T-cell (primary cell): ENCODE measurements around the gene SMCO1. TPM values are rescaled to one million over a fixed set of nuclear protein-coding genes. Genes with fewer than 3 reads are reported as not detected.

Experiments
- ATAC-seq, 4 experiments: fragments of 200-7000 bp in 3 of 4; fragments of 150-1000 bp in 1 of 4; cut with Tn5 transposase; replicated peaks in 1 of 4; 1 replicate in 3 of 4; 2 replicates in 1 of 4; pipeline ENCODE4 v1.10.0; 2021; ENCODE audit warnings: moderate library complexity in 3 of 4, mild to moderate bottlenecking in 2 of 4, moderate number of reproducible peaks in 1 of 4
- CTCF ChIA-PET, 2 donors: fragments of 300-600 bp; sonication (Branson Sonifier 250); formaldehyde crosslinking; loops; one replicate each; lab custom pipeline; 2022; ENCODE audit warnings: antibody characterized with exemption in 2 of 2; lab: Charles Lee
- POLR2A ChIA-PET, 2 donors: fragments of 300-600 bp; sonication (Branson Sonifier 250); formaldehyde crosslinking; loops; one replicate each; lab custom pipeline; 2022; ENCODE audit warnings: antibody characterized with exemption in 2 of 2; lab: Charles Lee
- DNase-seq, 35 experiments: peaks; one replicate each; pipeline versions ENCODE4 v3.0.0 to v3.0.0-alpha.2; 2013 to 2023
- H3K27ac ChIP-seq: one replicate; pipeline ENCODE4 v1.5.1; 2013; ENCODE audit warnings: low read length
- H3K27me3 ChIP-seq, 2 experiments: replicated peaks in 1 of 2; 1 replicate in 1 of 2; 2 replicates in 1 of 2; pipeline versions ENCODE4 v1.6.1 to v1.7.0; 2013; ENCODE audit warnings: low read length in 1 of 2, mixed read lengths in 1 of 2; ENCODE audit not compliant: control insufficient read depth in 2 of 2, insufficient read depth in 2 of 2; ENCODE audit errors: extremely low read depth in 1 of 2
- H3K36me3 ChIP-seq, 2 donors: 1 replicate in 1 of 2; 2 replicates in 1 of 2; pipeline versions ENCODE4 v1.6.1 to v1.7.0; 2013; ENCODE audit warnings: low read length in 1 of 2; ENCODE audit not compliant: control insufficient read depth in 2 of 2, insufficient read depth in 1 of 2; ENCODE audit errors: extremely low read depth in 1 of 2
- H3K4me1 ChIP-seq, 2 experiments: 1 replicate in 1 of 2; 2 replicates in 1 of 2; pipeline versions ENCODE4 v1.6.1 to v1.7.0; 2013; ENCODE audit warnings: low read length in 2 of 2, mixed read lengths in 1 of 2; ENCODE audit not compliant: insufficient read depth in 2 of 2, control insufficient read depth in 1 of 2; ENCODE audit errors: extremely low read depth in 1 of 2
- H3K4me3 ChIP-seq, 2 donors: 1 replicate in 1 of 2; 2 replicates in 1 of 2; pipeline versions ENCODE4 v1.5.1 to v1.7.0; 2013; ENCODE audit warnings: mild to moderate bottlenecking in 2 of 2, low read length in 1 of 2, moderate library complexity in 1 of 2; ENCODE audit not compliant: control insufficient read depth in 1 of 2; ENCODE audit errors: extremely low read depth in 1 of 2
- H3K9me3 ChIP-seq: 2 replicates; pipeline ENCODE4 v1.7.0; 2013
- H3K27ac Mint-ChIP-seq, 2 donors: one replicate each; pipeline ENCODE4 v1.8.0; 2020 to 2021; ENCODE audit warnings: mild to moderate bottlenecking in 2 of 2, mixed read lengths in 2 of 2
- H3K27me3 Mint-ChIP-seq, 2 donors: one replicate each; pipeline ENCODE4 v1.8.0; 2021 to 2022; ENCODE audit warnings: mixed read lengths in 2 of 2
- H3K36me3 Mint-ChIP-seq: one replicate; pipeline ENCODE4 v1.8.0; 2021; ENCODE audit warnings: mixed read lengths
- H3K4me1 Mint-ChIP-seq, 3 donors: one replicate each; pipeline ENCODE4 v1.8.0; 2020 to 2022; ENCODE audit warnings: mixed read lengths in 3 of 3, mild to moderate bottlenecking in 1 of 3
- H3K4me3 Mint-ChIP-seq, 3 donors: one replicate each; pipeline ENCODE4 v1.8.0; 2020 to 2022; ENCODE audit warnings: mild to moderate bottlenecking in 3 of 3, mixed read lengths in 3 of 3, moderate library complexity in 3 of 3
- H3K9me3 Mint-ChIP-seq, 3 donors: one replicate each; pipeline ENCODE4 v1.8.0; 2020 to 2022; ENCODE audit warnings: mixed read lengths in 3 of 3
- WGBS: methylation state at CpG from one replicate; pipeline ENCODE4 v1.1.5; 2013; ENCODE audit warnings: missing lambda C conversion rate; ENCODE audit not compliant: insufficient coverage; 5-methylcytosine and 5-hydroxymethylcytosine counted together
- total RNA-seq, 35 experiments: library from RNA in 6 of 35; stranded (reverse) in 6 of 35; fragments of 120-200 nt in 1 of 35; gene quantifications; one replicate each; pipeline versions ENCODE4 v1.2.1 to v1.2.4 and lab custom pipeline; 2013 to 2026

The SMCO1 gene
- total RNA-seq, 5 donors from 2014 or later (not counting 1 experiment from before 2014, with no cell fraction given) = not detected

- peaks cover 0 to 4% of the 10 kb centered on the region in 2 donors for H3K27me3 Mint-ChIP-seq
- H3K27ac ChIP-seq = no peak overlapping the region
- H3K36me3 Mint-ChIP-seq = peaks cover 20% of the 10 kb centered on the region
- no peaks in the 10 kb centered on the region for H3K4me1 Mint-ChIP-seq
- H3K9me3 Mint-ChIP-seq = peaks cover 12 to 43% (median 28%) of the 10 kb centered on the region in 3 donors
- H3K4me3 ChIP-seq = no peak overlapping the region
- peaks cover 0 to 8% of the 10 kb centered on the region in 2 experiments for H3K27me3 ChIP-seq
- DNase-seq (peak in 26 of 35 experiments; percentile 14 to 78 (median 40)), ATAC-seq (peak in 2 of 4 experiments; percentile 57 to 58)
- CTCF ChIA-PET = interaction anchor here (0.9 to 1.1 kb wide), 5 partner anchors 9 to 270 kb away, joined by 3 to 4 read pairs (median 3); no protein-coding TSS in a partner anchor
- no peaks in the 10 kb centered on the region for H3K4me1 ChIP-seq
- H3K9me3 ChIP-seq = peaks cover 4% of the 10 kb centered on the region
- no peak overlapping the region for H3K4me3 Mint-ChIP-seq
- no peak overlapping the region for H3K27ac Mint-ChIP-seq
- POLR2A ChIA-PET = no interaction called here
- WGBS = 80% methylated on average over 1 of the region's 12 CpGs
- H3K36me3 ChIP-seq = no peaks in the 10 kb centered on the region
Measured at GRCh38 chr3:196518966-196519717, 4.0 kb upstream of the SMCO1 start.

GRCh38 chr3:196517919-196518318 lies 2.8 kb upstream of the SMCO1 start:
- CTCF ChIA-PET = interaction anchor here (0.5 kb wide), 2 partner anchors 35 to 101 kb away, joined by 3 to 5 read pairs; no protein-coding TSS in a partner anchor
- WGBS = 83% methylated on average over 1 of the region's 2 CpGs
- Mint-ChIP-seq H3K27me3 (peaks cover 0 to 4% of the 10 kb centered on the region in 2 donors), H3K4me1 (no peaks in the 10 kb centered on the region), H3K27ac (no peak overlapping the region), H3K9me3 (peaks cover 12 to 43% (median 28%) of the 10 kb centered on the region in 3 donors), H3K36me3 (peaks cover 20% of the 10 kb centered on the region), H3K4me3 (no peak overlapping the region)
- no peaks in the 10 kb centered on the region for H3K36me3 ChIP-seq
- POLR2A ChIA-PET = interaction anchor here in 1 of 2 donors (0.6 kb wide), 1 partner anchor 11 kb away, joined by 3 read pairs; no protein-coding TSS in a partner anchor
- no peak overlapping the region for H3K27ac ChIP-seq
- DNase-seq = no peak
- no peak for ATAC-seq
- no peaks in the 10 kb centered on the region for H3K4me1 ChIP-seq
- peaks cover 4% of the 10 kb centered on the region for H3K9me3 ChIP-seq
- H3K27me3 ChIP-seq = peaks cover 0 to 8% of the 10 kb centered on the region in 2 experiments
- H3K4me3 ChIP-seq = no peak overlapping the region

GRCh38 chr3:196517162-196517800 lies 2.1 kb upstream of the SMCO1 start:
- Histone ChIP-seq H3K4me1 (no peaks in the 10 kb centered on the region), H3K9me3 (peaks cover 4% of the 10 kb centered on the region), H3K27me3 (peaks cover 0 to 6% of the 10 kb centered on the region in 2 experiments), H3K27ac (no peak overlapping the region), H3K36me3 (no peaks in the 10 kb centered on the region), H3K4me3 (no peak overlapping the region)
- ATAC-seq (no peak), DNase-seq (no peak)
- H3K27me3 Mint-ChIP-seq = peaks cover 0 to 4% of the 10 kb centered on the region in 2 donors
- H3K4me1 Mint-ChIP-seq = no peaks in the 10 kb centered on the region
- H3K9me3 Mint-ChIP-seq = peaks cover 12 to 39% (median 28%) of the 10 kb centered on the region in 3 donors
- ChIA-PET POLR2A (no interaction called here), CTCF (interaction anchor here (0.5 to 0.7 kb wide), 3 partner anchors 50 to 352 kb away, joined by 3 to 5 read pairs (median 4); no protein-coding TSS in a partner anchor)
- H3K4me3 Mint-ChIP-seq = no peak overlapping the region
- peaks cover 20% of the 10 kb centered on the region for H3K36me3 Mint-ChIP-seq
- no CpG with 5 or more reads among the region's 2 CpGs for WGBS
- H3K27ac Mint-ChIP-seq = no peak overlapping the region

- peaks cover 5% of the 10 kb centered on the region for H3K36me3 Mint-ChIP-seq
- H3K27ac Mint-ChIP-seq = no peak overlapping the region
- DNase-seq = no peak
- peaks cover 0 to 4% (median 0%) of the 10 kb centered on the region in 3 donors for H3K4me1 Mint-ChIP-seq
- H3K27me3 ChIP-seq = peaks cover 0 to 9% of the 10 kb centered on the region in 2 experiments
- H3K27me3 Mint-ChIP-seq = peaks cover 0 to 8% of the 10 kb centered on the region in 2 donors
- ChIA-PET POLR2A (no interaction called here), CTCF (no interaction called here)
- no peaks in the 10 kb centered on the region for H3K4me1 ChIP-seq
- H3K9me3 ChIP-seq = peaks cover 4% of the 10 kb centered on the region
- H3K27ac ChIP-seq = no peak overlapping the region
- no CpG with 5 or more reads among the region's 1 CpG for WGBS
- H3K9me3 Mint-ChIP-seq = peaks cover 3 to 15% (median 8%) of the 10 kb centered on the region in 3 donors
- ATAC-seq = no peak
- no peak overlapping the region for H3K4me3 Mint-ChIP-seq
- no peak overlapping the region for H3K4me3 ChIP-seq
- H3K36me3 ChIP-seq = no peaks in the 10 kb centered on the region
Measured at GRCh38 chr3:196514350-196514716, 813 bp downstream of the SMCO1 start.

GRCh38 chr3:196513697-196514349 lies 1.3 kb downstream of the SMCO1 start:
- CTCF ChIA-PET = no interaction called here
- H3K4me1 ChIP-seq = no peaks in the 10 kb centered on the region
- peaks cover 2% of the 10 kb centered on the region for H3K9me3 ChIP-seq
- no peak overlapping the region for H3K27ac Mint-ChIP-seq
- peaks cover 0 to 6% of the 10 kb centered on the region in 2 donors for H3K27me3 Mint-ChIP-seq
- H3K27me3 ChIP-seq = peaks cover 0 to 9% of the 10 kb centered on the region in 2 experiments
- POLR2A ChIA-PET = no interaction called here
- H3K9me3 Mint-ChIP-seq = peaks cover 3 to 12% (median 4%) of the 10 kb centered on the region in 3 donors
- 91% methylated on average over 8 of the region's 8 CpGs for WGBS
- H3K4me3 ChIP-seq = no peak overlapping the region
- DNase-seq (no peak), ATAC-seq (no peak)
- H3K4me1 Mint-ChIP-seq = peaks cover 0 to 4% (median 0%) of the 10 kb centered on the region in 3 donors
- no peaks in the 10 kb centered on the region for H3K36me3 ChIP-seq
- H3K27ac ChIP-seq = no peak overlapping the region
- H3K36me3 Mint-ChIP-seq = no peaks in the 10 kb centered on the region
- H3K4me3 Mint-ChIP-seq = no peak overlapping the region
